Hepatocyte (in vitro differentiated cells): ENCODE measurements around the gene ARHGAP12. TPM values are rescaled to one million over a fixed set of nuclear protein-coding genes. Genes with fewer than 3 reads are reported as not detected.

Experiments
- DNase-seq: peaks from one replicate; pipeline ENCODE4 v3.0.0-alpha.2; 2016; ENCODE audit warnings: low spot score
- H2AFZ ChIP-seq: fragments of 200-600 bp; sonication (generic); 2 replicates; pipeline ENCODE4 v1.6.0; 2016; ENCODE audit warnings: antibody characterized with exemption, mild to moderate bottlenecking
- H3K27ac ChIP-seq: fragments of 200-600 bp; sonication (generic); 2 replicates; pipeline ENCODE4 v1.5.1; 2016; ENCODE audit warnings: mild to moderate bottlenecking
- H3K27me3 ChIP-seq: fragments of 200-600 bp; sonication (generic); 2 replicates; pipeline ENCODE4 v1.6.1; 2016
- H3K36me3 ChIP-seq: fragments of 200-600 bp; sonication (generic); replicated peaks from 2 replicates; pipeline ENCODE4 v1.5.1; 2016; ENCODE audit warnings: low read depth; ENCODE audit not compliant: insufficient read depth
- H3K4me1 ChIP-seq: fragments of 200-600 bp; sonication (generic); 2 replicates; pipeline ENCODE4 v1.5.1; 2016; ENCODE audit warnings: mild to moderate bottlenecking, moderate library complexity; ENCODE audit not compliant: insufficient read depth
- H3K4me2 ChIP-seq: fragments of 200-600 bp; sonication (generic); 2 replicates; pipeline ENCODE4 v1.6.0; 2016
- H3K4me3 ChIP-seq: fragments of 200-600 bp; sonication (generic); 2 replicates; pipeline ENCODE4 v1.5.1; 2016; ENCODE audit warnings: mild to moderate bottlenecking
- H3K79me2 ChIP-seq: fragments of 200-600 bp; sonication (generic); 2 replicates; pipeline ENCODE4 v1.6.0; 2017; ENCODE audit warnings: mild to moderate bottlenecking
- H3K9me2 ChIP-seq: fragments of 200-600 bp; sonication (generic); replicated peaks from 2 replicates; pipeline ENCODE4 v1.6.0; 2017; ENCODE audit warnings: mild to moderate bottlenecking; ENCODE audit not compliant: insufficient read depth
- H3K9me3 ChIP-seq: fragments of 200-600 bp; sonication (generic); 2 replicates; pipeline ENCODE4 v1.5.1; 2016; ENCODE audit warnings: low read depth, mild to moderate bottlenecking
- H4K20me1 ChIP-seq: fragments of 200-600 bp; sonication (generic); 2 replicates; pipeline ENCODE4 v1.6.0; 2016; ENCODE audit warnings: mild to moderate bottlenecking; ENCODE audit not compliant: insufficient read depth, poor library complexity, severe bottlenecking
- EZH2 ChIP-seq: fragments of 200-600 bp; sonication (generic); IDR thresholded peaks from 2 replicates; pipeline ENCODE4 v1.6.1; 2016; ENCODE audit warnings: antibody characterized with exemption, mild to moderate bottlenecking, borderline replicate concordance
- EZH2phosphoT487 ChIP-seq: fragments of 200-600 bp; sonication (generic); IDR thresholded peaks from one replicate; pipeline ENCODE4 v1.6.1; 2018; ENCODE audit warnings: antibody characterized with exemption, mild to moderate bottlenecking, low read depth, moderate library complexity; ENCODE audit not compliant: unreplicated experiment, severe bottlenecking
- WGBS: methylation state at CpG from one replicate; pipeline ENCODE4 v1.1.6; 2016; ENCODE audit warnings: low lambda C conversion rate; ENCODE audit errors: missing lambda C conversion rate; 5-methylcytosine and 5-hydroxymethylcytosine counted together
- polyA plus RNA-seq: library from polyadenylated mRNA; unstranded; fragments of >200 nt; fragmentation: Nextera tagmentation; extraction: Ambion mirVana; gene quantifications from 2 replicates; pipeline ENCODE4 v1.2.1, GENCODE V29; 2016
- total RNA-seq: library from RNA; depleted of rRNA; stranded (reverse); fragments of >200 nt; gene quantifications from 2 replicates; pipeline ENCODE4 v1.2.3, GENCODE V29; 2014
- TF ChIP-seq, protein P1 (sequence below): fragments of 200-600 bp; sonication (generic); IDR thresholded peaks from 2 replicates; pipeline ENCODE4 v1.5.1; 2016; ENCODE audit warnings: antibody characterized with exemption, mild to moderate bottlenecking; ENCODE audit not compliant: poor library complexity

Gene ARHGAP12
- total and polyA plus RNA-seq, 2 experiments from 2014 or later: 16.4 to 55.6 TPM

GRCh38 chr10:31776159-31776558 is 152.5 kb downstream of the ARHGAP12 start:
- Histone ChIP-seq H3K27ac (no peak overlapping the region), H3K36me3 (no peaks in the 10 kb centered on the region), H2AFZ (no peak overlapping the region)

GRCh38 chr10:31774928-31775650 is 153.5 kb downstream of the ARHGAP12 start:
- TF ChIP-seq EZH2: no peak
- TF ChIP-seq EZH2phosphoT487: no peak
- TF ChIP-seq, protein P1, sequence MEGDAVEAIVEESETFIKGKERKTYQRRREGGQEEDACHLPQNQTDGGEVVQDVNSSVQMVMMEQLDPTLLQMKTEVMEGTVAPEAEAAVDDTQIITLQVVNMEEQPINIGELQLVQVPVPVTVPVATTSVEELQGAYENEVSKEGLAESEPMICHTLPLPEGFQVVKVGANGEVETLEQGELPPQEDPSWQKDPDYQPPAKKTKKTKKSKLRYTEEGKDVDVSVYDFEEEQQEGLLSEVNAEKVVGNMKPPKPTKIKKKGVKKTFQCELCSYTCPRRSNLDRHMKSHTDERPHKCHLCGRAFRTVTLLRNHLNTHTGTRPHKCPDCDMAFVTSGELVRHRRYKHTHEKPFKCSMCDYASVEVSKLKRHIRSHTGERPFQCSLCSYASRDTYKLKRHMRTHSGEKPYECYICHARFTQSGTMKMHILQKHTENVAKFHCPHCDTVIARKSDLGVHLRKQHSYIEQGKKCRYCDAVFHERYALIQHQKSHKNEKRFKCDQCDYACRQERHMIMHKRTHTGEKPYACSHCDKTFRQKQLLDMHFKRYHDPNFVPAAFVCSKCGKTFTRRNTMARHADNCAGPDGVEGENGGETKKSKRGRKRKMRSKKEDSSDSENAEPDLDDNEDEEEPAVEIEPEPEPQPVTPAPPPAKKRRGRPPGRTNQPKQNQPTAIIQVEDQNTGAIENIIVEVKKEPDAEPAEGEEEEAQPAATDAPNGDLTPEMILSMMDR: no peak
- no peak overlapping the region for H3K4me3 ChIP-seq
- 89% methylated on average over 12 of the region's 12 CpGs for WGBS
- no peaks in the 10 kb centered on the region for H3K27me3 ChIP-seq
- no peak for DNase-seq
- peaks cover 12% of the 10 kb centered on the region for H3K4me1 ChIP-seq
- peak overlapping the region; percentile 80 for H3K27ac ChIP-seq
- H3K9me3 ChIP-seq: no peaks in the 10 kb centered on the region
- H2AFZ ChIP-seq: peak overlapping the region; percentile 66
- H3K9me2 ChIP-seq: no peaks in the 10 kb centered on the region
- H3K36me3 ChIP-seq: no peaks in the 10 kb centered on the region
- no peaks in the 10 kb centered on the region for H4K20me1 ChIP-seq
- no peak overlapping the region for H3K4me2 ChIP-seq
- no peaks in the 10 kb centered on the region for H3K79me2 ChIP-seq

More at GRCh38 chr10:31776159-31776558, 152.5 kb downstream of the ARHGAP12 start:
- Histone ChIP-seq H3K9me3 (no peaks in the 10 kb centered on the region), H3K4me3 (no peak overlapping the region), H3K27me3 (no peaks in the 10 kb centered on the region), H3K4me2 (no peak overlapping the region), H3K9me2 (no peaks in the 10 kb centered on the region), H3K4me1 (peaks cover 12% of the 10 kb centered on the region), H4K20me1 (no peaks in the 10 kb centered on the region), H3K79me2 (no peaks in the 10 kb centered on the region)
- no peak for DNase-seq
- WGBS: 95% methylated on average over 5 of the region's 5 CpGs
- TF ChIP-seq, protein P1: no peak
- TF ChIP-seq EZH2phosphoT487: no peak

GRCh38 chr10:31774299-31774900 is 154.2 kb downstream of the ARHGAP12 start:
- 43% methylated on average over 12 of the region's 12 CpGs for WGBS
- DNase-seq: peak; percentile 30
- TF ChIP-seq EZH2 (no peak), EZH2phosphoT487 (no peak)
- TF ChIP-seq, protein P1: no peak
- H4K20me1 ChIP-seq: no peaks in the 10 kb centered on the region
- H3K4me1 ChIP-seq: peaks cover 12% of the 10 kb centered on the region
- H3K36me3 ChIP-seq: no peaks in the 10 kb centered on the region
- H3K9me2 ChIP-seq: no peaks in the 10 kb centered on the region
- H3K27ac ChIP-seq: peak overlapping the region; percentile 80
- H3K4me3 ChIP-seq: no peak overlapping the region
- no peak overlapping the region for H3K4me2 ChIP-seq
- no peaks in the 10 kb centered on the region for H3K27me3 ChIP-seq
- no peaks in the 10 kb centered on the region for H3K79me2 ChIP-seq
- peak overlapping the region; percentile 66 for H2AFZ ChIP-seq
- no peaks in the 10 kb centered on the region for H3K9me3 ChIP-seq
